GM12872 (cell line): ENCODE measurements around the gene COL9A3.
A peak's percentile ranks its signal among the peaks of the same experiment; 100 is the strongest.

Experiments
- TF ChIP-seq, protein P1 (sequence below): IDR thresholded peaks from 3 replicates; pipeline ENCODE4 v1.5.1; 2011; ENCODE audit warnings: low read depth, mild to moderate bottlenecking, low read length, moderate library complexity; ENCODE audit not compliant: insufficient read depth

Gene COL9A3

DNA sequence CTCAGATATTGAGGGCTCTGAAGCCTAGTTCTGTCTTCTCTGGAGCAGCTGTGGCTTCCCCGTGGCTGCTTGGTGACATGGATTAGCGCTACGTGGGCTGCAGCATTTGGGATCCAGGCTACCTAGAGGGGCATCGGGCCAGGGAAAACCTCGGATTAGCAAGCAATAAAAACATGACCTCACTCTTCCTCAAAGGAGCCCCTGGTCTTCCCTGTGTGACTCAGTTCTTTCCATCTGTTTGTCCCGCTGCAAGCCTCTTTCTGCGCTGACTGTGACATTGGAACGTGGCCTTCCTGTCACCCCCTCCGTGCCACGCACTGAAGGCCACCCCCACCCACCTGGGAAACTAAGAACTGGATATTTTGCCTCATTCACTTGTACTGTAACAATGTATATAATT, 17.0 kb upstream of the COL9A3 start:
- TF ChIP-seq, protein P1, sequence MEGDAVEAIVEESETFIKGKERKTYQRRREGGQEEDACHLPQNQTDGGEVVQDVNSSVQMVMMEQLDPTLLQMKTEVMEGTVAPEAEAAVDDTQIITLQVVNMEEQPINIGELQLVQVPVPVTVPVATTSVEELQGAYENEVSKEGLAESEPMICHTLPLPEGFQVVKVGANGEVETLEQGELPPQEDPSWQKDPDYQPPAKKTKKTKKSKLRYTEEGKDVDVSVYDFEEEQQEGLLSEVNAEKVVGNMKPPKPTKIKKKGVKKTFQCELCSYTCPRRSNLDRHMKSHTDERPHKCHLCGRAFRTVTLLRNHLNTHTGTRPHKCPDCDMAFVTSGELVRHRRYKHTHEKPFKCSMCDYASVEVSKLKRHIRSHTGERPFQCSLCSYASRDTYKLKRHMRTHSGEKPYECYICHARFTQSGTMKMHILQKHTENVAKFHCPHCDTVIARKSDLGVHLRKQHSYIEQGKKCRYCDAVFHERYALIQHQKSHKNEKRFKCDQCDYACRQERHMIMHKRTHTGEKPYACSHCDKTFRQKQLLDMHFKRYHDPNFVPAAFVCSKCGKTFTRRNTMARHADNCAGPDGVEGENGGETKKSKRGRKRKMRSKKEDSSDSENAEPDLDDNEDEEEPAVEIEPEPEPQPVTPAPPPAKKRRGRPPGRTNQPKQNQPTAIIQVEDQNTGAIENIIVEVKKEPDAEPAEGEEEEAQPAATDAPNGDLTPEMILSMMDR = no peak

DNA sequence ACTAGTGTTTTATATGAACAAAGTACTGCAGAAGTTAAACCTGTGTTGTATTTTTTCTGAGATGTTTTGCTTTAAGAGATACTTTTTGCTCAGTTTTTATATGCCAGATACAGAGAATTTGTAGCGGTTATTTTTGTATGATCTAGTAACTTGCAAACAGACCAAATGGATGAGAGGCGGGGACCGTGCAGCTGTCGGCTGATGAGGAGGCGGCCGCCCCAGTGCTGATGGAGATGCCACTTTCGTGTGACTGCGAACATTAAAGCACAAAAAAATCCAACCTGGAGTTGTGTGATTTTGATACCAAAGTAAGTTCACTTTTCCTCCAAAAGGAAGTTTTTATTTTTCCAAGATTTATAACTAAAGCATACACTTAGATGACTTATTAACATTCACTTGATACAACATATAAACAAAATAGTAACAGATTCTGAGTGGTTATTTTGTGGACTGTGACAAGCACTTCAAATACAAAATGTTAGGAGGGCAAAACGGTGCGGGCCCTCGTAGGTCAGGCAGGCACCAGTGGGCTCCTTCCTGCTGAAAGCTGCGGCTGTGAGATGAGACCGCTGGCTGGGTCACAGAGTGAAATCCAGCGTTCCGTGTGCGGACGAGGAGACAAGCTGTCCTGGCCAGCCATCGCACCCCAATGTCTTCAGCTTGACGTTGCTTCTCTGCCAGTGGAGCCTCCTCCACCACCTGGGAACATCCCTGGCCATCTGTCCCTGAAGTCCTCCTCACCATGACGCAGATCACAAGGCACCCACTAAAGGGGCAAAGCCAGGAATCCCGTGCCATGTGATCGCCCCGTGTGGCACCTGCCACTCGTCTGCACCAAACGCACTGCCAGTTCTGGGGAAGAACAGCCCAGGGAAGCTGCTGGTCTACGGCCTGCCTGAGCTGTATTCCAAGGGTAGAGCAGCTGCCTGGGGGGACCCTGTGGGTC, 16.3 kb upstream of the COL9A3 start:
- TF ChIP-seq, protein P1 = no peak

DNA sequence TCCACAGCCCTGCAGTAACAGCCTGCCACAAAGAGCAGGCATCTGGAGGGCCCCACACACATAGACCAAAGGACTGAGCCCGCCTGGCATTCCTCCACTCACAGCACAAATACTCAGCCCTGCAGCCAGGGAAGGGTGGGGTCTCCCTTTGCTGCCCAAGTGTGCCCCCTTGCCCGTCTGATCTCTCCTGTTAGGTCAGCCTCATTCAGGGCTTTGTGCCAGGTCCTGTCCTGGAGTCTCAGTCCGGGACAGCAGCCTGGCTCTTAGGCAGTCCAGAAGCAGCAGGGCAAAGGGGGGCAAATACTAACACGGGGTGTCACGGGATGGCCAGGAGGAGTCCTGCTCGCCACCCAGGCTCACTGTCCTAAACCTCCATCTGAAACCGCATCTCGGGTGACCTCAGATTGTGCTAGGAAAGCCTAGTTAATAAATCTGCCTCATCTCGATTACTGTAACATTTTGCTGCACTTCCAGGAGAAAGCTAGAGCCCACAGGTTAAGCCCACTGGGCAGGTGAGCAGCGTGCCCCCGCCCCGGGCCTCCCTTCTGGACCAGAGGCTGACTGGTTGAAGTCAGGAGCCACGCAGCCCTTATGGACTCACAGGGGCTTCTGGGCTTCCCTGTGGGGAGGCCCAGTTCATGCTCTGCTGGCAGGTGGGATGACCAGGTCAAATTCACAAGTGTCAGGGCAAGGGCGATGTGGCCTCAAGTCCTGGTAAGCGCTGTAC, 15.4 kb upstream of the COL9A3 start:
- TF ChIP-seq, protein P1 = no peak

DNA sequence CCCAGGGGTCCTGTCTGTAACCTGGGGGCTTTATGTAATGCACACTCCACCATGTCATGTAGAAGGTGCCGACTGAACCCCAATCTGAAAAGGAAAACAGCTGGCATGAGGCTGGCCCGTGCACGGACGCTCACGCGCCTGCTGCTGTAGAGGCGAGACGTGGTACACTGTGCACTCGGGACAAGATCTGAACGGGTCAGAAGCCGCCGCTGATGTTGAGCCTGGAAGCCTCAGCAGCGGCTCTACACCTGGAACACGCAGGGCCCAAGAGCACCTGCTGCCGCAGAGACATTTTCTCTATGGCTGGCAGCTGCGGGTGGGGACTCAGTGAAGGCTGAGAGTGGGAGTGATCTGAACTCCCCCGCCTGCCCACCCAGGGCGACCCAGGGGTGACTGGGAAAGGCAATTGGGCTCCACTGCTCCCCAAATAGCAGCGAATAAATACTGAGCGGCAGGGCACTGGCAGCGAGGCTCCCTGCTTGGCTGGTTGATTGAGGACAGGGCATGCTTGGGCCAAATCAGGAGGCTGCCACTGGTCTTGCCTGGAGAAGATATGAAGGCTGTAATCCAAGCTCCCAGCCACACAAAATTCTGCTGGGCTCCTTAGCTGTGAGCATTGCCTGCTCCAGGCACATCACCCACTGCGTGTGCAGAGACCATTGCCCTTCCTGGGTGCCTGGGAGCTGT, 14.7 kb upstream of the COL9A3 start:
- TF ChIP-seq, protein P1 = no peak

DNA sequence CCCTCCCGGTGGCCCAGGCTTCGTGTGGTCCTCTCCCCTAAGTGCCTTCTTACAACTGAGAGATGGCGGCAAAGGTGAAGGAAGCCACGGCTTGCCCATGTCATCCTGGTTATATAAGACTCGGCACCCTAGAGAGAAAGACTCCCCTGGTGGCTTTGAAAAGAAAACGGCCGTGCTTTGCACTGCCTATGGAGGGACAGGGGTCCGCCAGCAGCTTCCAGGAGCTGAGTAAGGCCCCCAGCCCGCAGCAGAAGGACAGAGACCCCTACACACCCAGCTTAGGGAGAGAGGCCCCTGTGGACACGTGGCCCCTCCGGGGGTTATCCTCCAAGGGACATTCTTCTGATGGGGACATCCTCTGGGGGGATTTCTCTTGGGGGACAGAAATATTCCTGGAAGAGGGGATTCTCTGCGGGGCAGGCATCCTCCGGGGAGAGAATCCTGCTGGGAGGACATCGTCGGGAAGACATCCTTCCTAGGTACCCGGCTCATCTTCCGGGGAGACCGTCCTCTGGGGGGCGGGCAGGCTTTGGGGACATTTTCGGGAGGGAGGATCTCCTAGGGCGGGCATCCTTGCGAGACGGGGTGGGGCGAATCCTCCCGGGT, 12.7 kb upstream of the COL9A3 start:
- TF ChIP-seq, protein P1 = peak; percentile 16; the same call in 1 of the 3 replicates

DNA sequence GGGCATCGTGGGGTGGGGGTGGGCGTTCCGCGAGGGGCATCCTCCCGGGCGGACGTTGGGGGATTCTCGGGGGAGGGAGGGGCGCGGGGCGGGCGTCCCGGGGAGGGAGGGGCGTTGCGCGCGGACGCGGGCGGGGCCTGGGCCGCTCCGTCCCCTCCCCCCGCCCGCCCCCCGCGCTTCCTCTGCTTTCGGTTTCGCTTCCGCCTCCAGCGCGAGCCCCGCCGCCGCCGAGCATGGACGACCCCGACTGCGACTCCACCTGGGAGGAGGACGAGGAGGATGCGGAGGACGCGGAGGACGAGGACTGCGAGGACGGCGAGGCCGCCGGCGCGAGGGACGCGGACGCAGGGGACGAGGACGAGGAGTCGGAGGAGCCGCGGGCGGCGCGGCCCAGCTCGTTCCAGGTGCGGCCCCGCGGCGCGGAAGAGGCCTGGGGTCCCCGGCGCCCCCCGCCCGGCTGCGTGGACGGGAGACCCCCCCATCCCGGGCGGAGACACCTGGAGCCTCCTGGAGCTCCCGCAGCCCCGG, 12.2 kb upstream of the COL9A3 start, which contains the start of gene OGFR:
Gene OGFR, plus strand, starts transcription at position 209 of the 528 bp plus-strand sequence. Its CDS starts 25 bp downstream, at position 234.
- TF ChIP-seq, protein P1 = no peak
